H1 (cell line): ENCODE measurements around the gene CYP2W1. TPM values are rescaled to one million over a fixed set of nuclear protein-coding genes. Genes with fewer than 3 reads are reported as not detected.

Experiments
- CTCF ChIA-PET: fragments of 300-600 bp; sonication (Branson Sonifier 250); formaldehyde crosslinking; loops from one replicate; lab custom pipeline; 2021; ENCODE audit not compliant: partially characterized antibody; lab: Charles Lee
- POLR2A ChIA-PET: fragments of 300-600 bp; sonication (Branson Sonifier 250); formaldehyde crosslinking; loops from one replicate; lab custom pipeline; 2021; ENCODE audit warnings: inconsistent platforms; ENCODE audit not compliant: partially characterized antibody; lab: Charles Lee
- DNase-seq, 2 experiments: peaks; one replicate each; pipeline versions ENCODE4 v3.0.0 to v3.0.0-alpha.2; 2010 to 2022; ENCODE audit warnings: low spot score in 2 of 2, low read depth in 1 of 2, mixed read lengths in 1 of 2
- FAIRE-seq: peaks from 2 replicates; lab custom pipeline; 2011; peaks lifted over from hg19 to GRCh38; lab: Jason Lieb, UNC
- H2AFZ ChIP-seq: 2 replicates; pipeline ENCODE4 v1.8.1; 2012; ENCODE audit warnings: low read length, inconsistent platforms
- H2AK5ac ChIP-seq: 2 replicates; pipeline ENCODE4 v1.6.1; 2013; ENCODE audit warnings: low read depth, low read length
- H2BK120ac ChIP-seq: replicated peaks from 2 replicates; pipeline ENCODE3; 2013; ENCODE audit warnings: low read depth, low read length, inconsistent platforms
- H2BK12ac ChIP-seq: 2 replicates; pipeline ENCODE4 v1.6.1; 2013; ENCODE audit warnings: low read depth, low read length
- H2BK15ac ChIP-seq: 2 replicates; pipeline ENCODE4 v1.6.1; 2013; ENCODE audit warnings: low read length
- H2BK20ac ChIP-seq: 2 replicates; pipeline ENCODE4 v1.6.1; 2013; ENCODE audit warnings: low read length
- H2BK5ac ChIP-seq: 2 replicates; pipeline ENCODE4 v1.6.1; 2013; ENCODE audit warnings: low read depth, low read length
- H3K14ac ChIP-seq: 2 replicates; pipeline ENCODE4 v1.6.1; 2013; ENCODE audit warnings: inconsistent platforms; ENCODE audit not compliant: insufficient read length
- H3K18ac ChIP-seq: 2 replicates; pipeline ENCODE4 v1.6.1; 2013; ENCODE audit warnings: low read length; ENCODE audit errors: extremely low read depth
- H3K23ac ChIP-seq: 2 replicates; pipeline ENCODE4 v1.6.1; 2013; ENCODE audit warnings: inconsistent platforms; ENCODE audit not compliant: insufficient read length
- H3K23me2 ChIP-seq: 2 replicates; pipeline ENCODE4 v1.6.1; 2013; ENCODE audit warnings: low read depth, low read length
- H3K27ac ChIP-seq: 2 replicates; pipeline ENCODE4 v1.6.1; 2011; ENCODE audit warnings: low read depth, low read length, inconsistent platforms
- H3K27me3 ChIP-seq, 4 experiments: replicated peaks in 1 of 4; 1 replicate in 1 of 4; 2 replicates in 3 of 4; pipeline versions ENCODE4 v1.6.1 to v1.8.1; 2011 to 2013; ENCODE audit warnings: low read length in 3 of 4, mild to moderate bottlenecking in 3 of 4, inconsistent platforms in 2 of 4, mixed read lengths in 2 of 4, moderate library complexity in 1 of 4; ENCODE audit not compliant: control insufficient read depth in 3 of 4, insufficient read depth in 3 of 4; ENCODE audit errors: extremely low read depth in 1 of 4
- H3K36me3 ChIP-seq, 4 experiments: 2 replicates each; pipeline versions ENCODE4 v1.6.1 to v1.8.1; 2011 to 2013; ENCODE audit warnings: mild to moderate bottlenecking in 4 of 4, low read length in 3 of 4, moderate library complexity in 2 of 4, control low read depth in 1 of 4, inconsistent platforms in 1 of 4; ENCODE audit not compliant: insufficient read depth in 4 of 4, control insufficient read depth in 2 of 4
- H3K4ac ChIP-seq: replicated peaks from 2 replicates; pipeline ENCODE3; 2013; ENCODE audit warnings: low read length, low read depth, mixed read lengths, inconsistent platforms; ENCODE audit not compliant: insufficient read length
- H3K4me1 ChIP-seq, 4 experiments: replicated peaks in 1 of 4; 1 replicate in 1 of 4; 2 replicates in 3 of 4; pipeline versions ENCODE4 v1.6.1 to v1.8.1; 2011 to 2013; ENCODE audit warnings: low read length in 3 of 4, inconsistent platforms in 2 of 4, mixed read lengths in 1 of 4; ENCODE audit not compliant: insufficient read depth in 4 of 4, control insufficient read depth in 3 of 4
- H3K4me2 ChIP-seq, 2 experiments: 2 replicates each; pipeline versions ENCODE4 v1.6.1 to v1.8.1; 2011 to 2013; ENCODE audit warnings: low read depth in 2 of 2, low read length in 2 of 2, control low read depth in 1 of 2, inconsistent platforms in 1 of 2, mild to moderate bottlenecking in 1 of 2; ENCODE audit not compliant: insufficient read depth in 1 of 2
- H3K4me3 ChIP-seq, 4 experiments: fragments of 200-600, 300-600 bp in 1 of 4; sonication (generic), shearing (Covaris generic), sonication (Bioruptor Twin) in 1 of 4; 2 replicates each; pipeline versions ENCODE4 v1.5.1 to v1.8.1; 2011 to 2016; ENCODE audit warnings: low read length in 4 of 4, low read depth in 3 of 4, control low read depth in 2 of 4, inconsistent platforms in 2 of 4, mild to moderate bottlenecking in 2 of 4, mixed read lengths in 1 of 4, moderate library complexity in 1 of 4; ENCODE audit not compliant: insufficient read depth in 2 of 4; ENCODE audit errors: extremely low read depth in 1 of 4
- H3K56ac ChIP-seq: replicated peaks from 2 replicates; pipeline ENCODE3; 2013; ENCODE audit warnings: low read depth, mild to moderate bottlenecking, mixed read lengths, low read length, inconsistent platforms; ENCODE audit not compliant: insufficient read length
- H3K79me1 ChIP-seq: 2 replicates; pipeline ENCODE4 v1.6.1; 2013; ENCODE audit warnings: low read depth, low read length, control low read depth
- H3K79me2 ChIP-seq, 2 experiments: 2 replicates each; pipeline versions ENCODE4 v1.6.1 to v1.8.1; 2012 to 2013; ENCODE audit warnings: low read length in 2 of 2, mild to moderate bottlenecking in 2 of 2, inconsistent platforms in 1 of 2; ENCODE audit not compliant: insufficient read depth in 2 of 2, control insufficient read depth in 1 of 2
- H3K9ac ChIP-seq, 4 experiments: replicated peaks in 1 of 4; 1 replicate in 1 of 4; 2 replicates in 3 of 4; pipeline versions ENCODE4 v1.6.1 to v1.8.1; 2011 to 2013; ENCODE audit warnings: low read depth in 3 of 4, low read length in 3 of 4, control low read depth in 2 of 4, mild to moderate bottlenecking in 2 of 4, moderate library complexity in 2 of 4, inconsistent platforms in 1 of 4; ENCODE audit errors: extremely low read depth in 1 of 4
- H3K9me3 ChIP-seq, 2 experiments: 2 replicates each; pipeline versions ENCODE4 v1.6.1 to v1.8.1; 2012 to 2013; ENCODE audit warnings: mild to moderate bottlenecking in 2 of 2, moderate library complexity in 2 of 2, control low read depth in 1 of 2, inconsistent platforms in 1 of 2, low read depth in 1 of 2, low read length in 1 of 2, mixed read lengths in 1 of 2; ENCODE audit not compliant: insufficient read depth in 2 of 2
- H4K20me1 ChIP-seq, 2 experiments: replicated peaks in 1 of 2; 2 replicates each; pipeline versions ENCODE3 to v1.8.1; 2011 to 2013; ENCODE audit warnings: inconsistent platforms in 2 of 2, low read length in 2 of 2, mild to moderate bottlenecking in 1 of 2; ENCODE audit not compliant: insufficient read depth in 2 of 2, control insufficient read depth in 1 of 2
- H4K5ac ChIP-seq: 2 replicates; pipeline ENCODE4 v1.6.1; 2013; ENCODE audit warnings: low read length, low read depth, mixed read lengths, inconsistent platforms; ENCODE audit not compliant: insufficient read length
- H4K8ac ChIP-seq: 2 replicates; pipeline ENCODE4 v1.8.0; 2013; ENCODE audit warnings: mild to moderate bottlenecking, moderate library complexity, low read length, inconsistent platforms; ENCODE audit not compliant: insufficient read depth; ENCODE audit errors: extremely low read depth
- H4K91ac ChIP-seq: replicated peaks from 2 replicates; pipeline ENCODE3; 2013; ENCODE audit warnings: low read length, mixed read lengths, inconsistent platforms; ENCODE audit not compliant: insufficient read length
- TCF12 ChIP-seq: IDR thresholded peaks from 2 replicates; pipeline ENCODE4 v1.6.1; 2011; ENCODE audit warnings: low read depth, mild to moderate bottlenecking, low read length
- WGBS, 2 experiments: shearing (Covaris generic) in 1 of 2; methylation state at CpG; one replicate each; pipeline versions ENCODE4 v1.1.6 to v1.1.7; 2013 to 2015; ENCODE audit warnings: low lambda C conversion rate in 2 of 2, mixed read lengths in 2 of 2, inconsistent platforms in 1 of 2, low coverage in 1 of 2, missing lambda C conversion rate in 1 of 2; ENCODE audit not compliant: insufficient replicate concordance in 2 of 2, insufficient coverage in 1 of 2, insufficient read length in 1 of 2; ENCODE audit errors: extremely low coverage in 1 of 2, missing lambda C conversion rate in 1 of 2; 5-methylcytosine and 5-hydroxymethylcytosine counted together
- polyA plus RNA-seq, 7 experiments: library from polyadenylated mRNA; depleted of rRNA in 3 of 7; stranded (reverse) in 5 of 7; unstranded in 2 of 7; fragments of >200 nt in 5 of 7; fragments of 200-250 nt in 2 of 7; gene quantifications; 1 replicate in 5 of 7; 2 replicates in 1 of 7; 4 replicates in 1 of 7; pipeline versions ENCODE4 v1.2.1 to v1.2.3, GENCODE V29; 2011 to 2013; ENCODE audit warnings: missing spikeins in 2 of 7, mixed read lengths in 2 of 7
- total RNA-seq: library from RNA; stranded (reverse); fragmentation: NEBNext Ultra II Directional; extraction: Animal tissue kit (Norgen Biotek cat#: 25700); gene quantifications from 2 replicates; pipeline ENCODE4 v1.2.1, GENCODE V29; 2021

Gene CYP2W1
- total and polyA plus RNA-seq, 2 of the 8 experiments (the other 6 are each of a cell fraction or from before 2014, with no cell fraction given): not detected

GRCh38 chr7:1019255-1019785 is 36.3 kb downstream of the CYP2W1 start:
- H4K91ac ChIP-seq: no peak overlapping the region
- no peak overlapping the region for H3K4ac ChIP-seq
- H3K4me2 ChIP-seq: no peak overlapping the region
- no peak overlapping the region for H3K56ac ChIP-seq
- no peaks in the 10 kb centered on the region for H3K23me2 ChIP-seq
- no peak overlapping the region for H3K9ac ChIP-seq
- H4K5ac ChIP-seq: no peak overlapping the region
- POLR2A ChIA-PET: interaction anchor here (0.7 to 1.1 kb wide), 2 partner anchors 26 to 118 kb away, joined by 3 read pairs; no protein-coding TSS in a partner anchor
- H3K4me1 ChIP-seq: no peaks in the 10 kb centered on the region
- H2BK15ac ChIP-seq: no peak overlapping the region
- H4K8ac ChIP-seq: no peak overlapping the region
- H2AK5ac ChIP-seq: no peak overlapping the region
- CTCF ChIA-PET: interaction anchor here (0.6 to 10.9 kb wide), 10 partner anchors 25 to 731 kb away, joined by 3 to 117 read pairs (median 4); no protein-coding TSS in a partner anchor
- no peaks in the 10 kb centered on the region for H3K27me3 ChIP-seq
- peaks cover 8% of the 10 kb centered on the region for H3K79me1 ChIP-seq
- no peak overlapping the region for H3K14ac ChIP-seq
- no peak overlapping the region for H2BK5ac ChIP-seq
- FAIRE-seq: no peak
- no peak overlapping the region for H3K4me3 ChIP-seq
- H2BK12ac ChIP-seq: no peak overlapping the region
- no peak overlapping the region for H2AFZ ChIP-seq
- H2BK20ac ChIP-seq: no peak overlapping the region
- no peak for DNase-seq
- no peak for TF ChIP-seq TCF12
- peaks cover 0 to 8% of the 10 kb centered on the region in 2 experiments; a peak in 1 of 4 replicates for H3K9me3 ChIP-seq
- H3K18ac ChIP-seq: no peak overlapping the region
- peaks cover 0 to 4% of the 10 kb centered on the region in 2 experiments; a peak in 1 of 4 replicates for H3K79me2 ChIP-seq
- 90% methylated on average over 13 of the region's 14 CpGs; no CpG with 5 or more reads in 1 of the 2 experiments for WGBS, 2 experiments
- H2BK120ac ChIP-seq: no peak overlapping the region
- no peaks in the 10 kb centered on the region; a peak in 1 of 8 replicates for H3K36me3 ChIP-seq
- H3K27ac ChIP-seq: no peak overlapping the region
- H4K20me1 ChIP-seq: peaks cover 6 to 7% of the 10 kb centered on the region in 2 experiments
- H3K23ac ChIP-seq: no peak overlapping the region
